NCI-H460 (cell line): Measurements from ENCODE around the gene EVC2. TPM values are rescaled to one million over a fixed set of nuclear protein-coding genes. Genes with fewer than 3 reads are reported as not detected.

ENCODE experiments used
- DNase-seq: peaks from one replicate; pipeline ENCODE4 v3.0.0-alpha.2; 2016; ENCODE audit warnings: low read depth; ENCODE audit errors: extremely low read depth
- total RNA-seq: library from RNA; depleted of rRNA; stranded (reverse); fragments of >200 nt; shearing (Covaris generic); gene quantifications from 2 replicates; pipeline ENCODE4 v1.2.3, GENCODE V29; 2014

The EVC2 gene
- total RNA-seq, 1 experiment from 2014 or later = not detected

DNA sequence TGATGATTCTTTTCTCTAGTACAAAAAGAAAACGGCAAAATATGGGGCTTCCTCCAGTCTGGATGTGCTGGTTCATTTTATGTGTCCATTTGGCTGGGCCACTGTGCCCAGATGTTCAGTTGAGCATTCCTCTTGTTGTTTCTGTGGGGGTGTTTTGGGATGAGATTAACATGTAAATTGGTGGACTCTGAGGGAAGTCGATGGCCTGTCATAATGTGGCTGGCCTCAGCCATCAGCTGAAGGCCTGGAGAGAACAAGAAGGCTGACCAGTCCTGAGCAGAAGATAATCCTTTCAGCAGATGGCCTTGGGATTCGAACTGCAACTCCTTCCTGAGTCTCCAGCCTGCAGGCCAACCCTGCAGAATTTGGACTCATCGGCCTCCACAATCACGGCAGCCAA is 136.7 kb downstream of the EVC2 start:
- DNase-seq = no peak

GRCh38 chr4:5569451-5569850 is 138.9 kb downstream of the EVC2 start:
- no peak for DNase-seq

- DNase-seq = no peak
Observed at GRCh38 chr4:5568931-5569330, 139.4 kb downstream of the EVC2 start.

DNA sequence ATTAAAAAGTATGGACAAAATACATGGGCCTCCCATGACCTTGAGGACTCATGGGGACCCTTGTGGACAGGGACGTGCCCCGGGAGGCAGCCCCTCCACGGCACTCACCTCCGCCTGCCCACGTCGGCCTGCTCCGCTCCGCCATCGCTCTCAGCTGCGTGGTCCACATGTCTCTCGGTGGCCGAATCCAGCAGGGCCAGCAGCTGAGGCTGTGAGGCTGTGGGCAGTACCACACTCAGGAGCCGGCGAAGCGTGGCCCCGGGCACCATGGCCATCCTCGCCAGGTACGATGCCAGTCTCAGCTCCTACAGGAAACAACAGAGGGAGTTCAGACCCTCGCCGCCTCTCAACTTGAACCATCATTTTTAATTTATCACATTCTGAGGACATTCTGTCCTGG is 140.0 kb downstream of the EVC2 start:
- DNase-seq = no peak

- no peak for DNase-seq
Observed at GRCh38 chr4:5566991-5567390, 141.4 kb downstream of the EVC2 start.

GRCh38 chr4:5566526-5566925 is 141.8 kb downstream of the EVC2 start:
- DNase-seq = no peak

- no peak for DNase-seq
Observed at GRCh38 chr4:5563856-5564255, 144.5 kb downstream of the EVC2 start.

GRCh38 chr4:5562476-5562875 is 145.9 kb downstream of the EVC2 start:
- no peak for DNase-seq

- DNase-seq = no peak
Observed at GRCh38 chr4:5561286-5561685, 147.1 kb downstream of the EVC2 start.

DNA sequence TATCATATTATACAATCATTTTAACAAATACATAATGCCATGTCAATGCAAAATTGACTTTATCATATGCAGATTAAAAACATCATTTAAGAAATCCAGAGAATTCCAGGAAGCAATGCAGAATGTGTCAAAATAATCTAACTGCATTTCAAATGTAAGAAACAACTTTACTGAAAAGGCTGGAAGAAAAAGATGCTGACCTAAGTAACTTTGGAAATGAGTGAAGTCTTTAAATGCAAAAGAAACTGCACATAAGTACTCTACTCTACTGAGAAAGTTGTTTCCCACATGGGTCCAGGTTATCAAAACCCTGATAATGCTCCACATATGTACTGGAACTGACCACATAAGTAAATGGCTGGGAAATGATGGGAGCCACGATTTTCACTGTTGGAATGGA is 149.9 kb downstream of the EVC2 start:
- DNase-seq = no peak

GRCh38 chr4:5554376-5554775 is 154.0 kb downstream of the EVC2 start:
- DNase-seq = no peak

DNA sequence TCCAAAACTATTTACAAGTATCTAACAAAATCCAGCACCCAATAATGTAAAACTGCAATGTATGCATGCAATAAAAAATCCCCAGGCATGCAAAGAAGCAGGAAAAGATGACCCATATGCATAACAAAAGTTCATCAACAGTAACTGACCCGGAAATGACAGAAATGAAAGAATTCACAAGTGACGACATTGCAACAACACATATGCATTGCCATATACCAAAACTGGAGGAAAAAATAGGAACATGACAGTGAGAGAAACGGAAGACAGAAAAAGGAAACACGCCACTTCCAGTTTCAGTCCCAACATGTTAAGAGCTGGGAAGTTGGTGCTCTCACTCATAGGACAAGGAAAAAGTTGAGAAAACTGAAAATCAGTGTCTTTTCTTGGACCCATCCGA is 154.6 kb downstream of the EVC2 start:
- no peak for DNase-seq

- DNase-seq = no peak
Observed at GRCh38 chr4:5552451-5552850, 155.9 kb downstream of the EVC2 start.

GRCh38 chr4:5547651-5548249 is 160.6 kb downstream of the EVC2 start:
- no peak for DNase-seq

DNA sequence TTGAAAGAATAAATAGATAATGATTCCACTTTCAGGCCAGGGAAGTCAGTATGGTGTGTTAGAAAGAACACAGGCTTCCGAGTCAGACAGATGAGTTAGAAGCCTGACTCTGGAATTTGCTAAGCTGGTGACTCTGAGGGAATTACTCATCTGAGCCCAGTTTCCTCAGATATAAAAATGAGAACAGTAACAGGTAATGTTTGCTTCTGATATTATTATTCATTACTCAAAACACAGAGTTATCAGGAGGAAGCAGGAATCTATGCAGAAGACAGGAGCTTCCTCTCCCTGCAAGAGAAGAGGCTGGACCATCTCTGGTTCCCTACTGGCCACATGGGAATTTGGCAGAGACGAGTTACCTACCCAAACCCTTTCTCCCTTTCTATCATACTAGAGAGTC is 163.1 kb downstream of the EVC2 start:
- DNase-seq = no peak

GRCh38 chr4:5544762-5545161 is 163.6 kb downstream of the EVC2 start:
- no peak for DNase-seq

DNA sequence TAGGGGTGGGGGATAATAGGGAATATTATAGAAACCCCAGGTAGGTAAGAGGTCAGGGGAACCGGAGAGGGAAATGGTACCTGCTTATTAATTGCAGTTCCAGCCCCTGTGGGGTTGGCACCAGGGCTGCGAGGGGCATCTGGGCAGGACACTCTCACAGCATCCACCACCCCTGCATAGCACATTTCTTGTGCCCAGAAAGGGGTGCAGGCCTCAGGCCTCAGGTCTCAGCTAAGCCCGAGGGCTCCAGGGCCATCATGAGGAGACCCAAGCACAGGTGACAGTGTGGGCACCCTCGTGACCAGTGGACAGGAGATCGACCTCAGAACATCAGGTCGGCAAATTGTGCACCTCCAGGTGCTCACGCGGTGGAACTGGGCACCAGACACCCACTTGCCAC is 164.7 kb downstream of the EVC2 start:
- no peak for DNase-seq

- DNase-seq = no peak
Observed at GRCh38 chr4:5541169-5541568, 167.2 kb downstream of the EVC2 start.

- DNase-seq = no peak
Observed at GRCh38 chr4:5539584-5539983, 168.8 kb downstream of the EVC2 start.

DNA sequence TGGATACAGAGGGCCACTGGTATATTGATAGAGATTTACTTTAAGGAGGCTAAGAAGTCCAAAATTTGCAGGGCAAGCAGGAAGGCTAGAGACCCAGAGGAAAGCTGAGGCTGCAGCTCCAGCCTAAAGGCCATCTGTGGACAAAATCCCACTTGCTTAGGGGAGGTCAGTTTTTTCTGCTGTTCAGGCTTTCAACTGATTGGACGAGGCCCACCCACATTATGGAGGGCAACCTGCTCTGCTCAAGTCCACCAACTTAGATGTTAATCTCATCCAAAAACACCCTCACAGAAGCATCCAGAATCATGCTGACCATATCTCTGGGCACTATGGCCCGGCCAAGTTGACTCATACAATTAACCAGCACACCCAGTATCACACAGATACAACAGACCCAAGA is 176.3 kb downstream of the EVC2 start:
- no peak for DNase-seq

GRCh38 chr4:5528031-5528436 is 180.3 kb downstream of the EVC2 start:
- DNase-seq = no peak

GRCh38 chr4:5527211-5527610 is 181.1 kb downstream of the EVC2 start:
- DNase-seq = no peak

GRCh38 chr4:5526080-5526846 is 182.1 kb downstream of the EVC2 start:
- no peak for DNase-seq
